WTC11 (cell line): ENCODE measurements around the gene CMKLR1. TPM values are rescaled to one million over a fixed set of nuclear protein-coding genes. Genes with fewer than 3 reads are reported as not detected.

Experiments used
- ATAC-seq: fragments of 200-7000 bp; cut with Tn5 transposase; 2 replicates; pipeline ENCODE4 v1.10.0; 2021; ENCODE audit warnings: mild to moderate bottlenecking, moderate library complexity
- CTCF ChIA-PET: fragments of 300-600 bp; sonication (Branson Sonifier 250); formaldehyde crosslinking; loops from one replicate; lab custom pipeline; 2021; ENCODE audit warnings: antibody characterized with exemption; lab: Charles Lee
- POLR2A ChIA-PET: fragments of 350-600 bp; sonication (Branson Sonifier 250); formaldehyde crosslinking; loops from one replicate; lab custom pipeline; 2021; ENCODE audit warnings: antibody characterized with exemption; lab: Charles Lee
- DNase-seq: peaks from one replicate; pipeline ENCODE4 v3.0.0; 2021; ENCODE audit warnings: low spot score
- H3K27ac Mint-ChIP-seq: 2 replicates; pipeline ENCODE4 v1.8.0; 2021; ENCODE audit warnings: mixed read lengths
- H3K27me3 Mint-ChIP-seq: 2 replicates; pipeline ENCODE4 v1.8.0; 2021; ENCODE audit warnings: low read depth, mild to moderate bottlenecking, moderate library complexity, mixed read lengths
- H3K36me3 Mint-ChIP-seq: 2 replicates; pipeline ENCODE4 v1.8.0; 2021; ENCODE audit warnings: mixed read lengths
- H3K4me1 Mint-ChIP-seq: 2 replicates; pipeline ENCODE4 v1.8.0; 2022; ENCODE audit warnings: mixed read lengths
- H3K4me3 Mint-ChIP-seq: 2 replicates; pipeline ENCODE4 v1.8.0; 2021; ENCODE audit warnings: mild to moderate bottlenecking, moderate library complexity, mixed read lengths
- H3K9me3 Mint-ChIP-seq: 2 replicates; pipeline ENCODE4 v1.8.0; 2021; ENCODE audit warnings: mixed read lengths
- CBFB ChIP-seq: sonication (generic); formaldehyde crosslinking; IDR thresholded peaks from 2 replicates; pipeline ENCODE4 v1.8.1; 2022; ENCODE audit warnings: mild to moderate bottlenecking, low read depth, missing genetic modification reagents
- ELF4 ChIP-seq: sonication (generic); formaldehyde crosslinking; IDR thresholded peaks from 2 replicates; pipeline ENCODE4 v1.8.1; 2022; ENCODE audit warnings: low read depth, mild to moderate bottlenecking, moderate library complexity, missing genetic modification reagents
- FOXJ3 ChIP-seq: sonication (generic); formaldehyde crosslinking; IDR thresholded peaks from 2 replicates; pipeline ENCODE4 v1.9.0; 2021; ENCODE audit warnings: missing genetic modification reagents, mild to moderate bottlenecking, borderline replicate concordance
- FOXK1 ChIP-seq: sonication (generic); formaldehyde crosslinking; IDR thresholded peaks from 2 replicates; pipeline ENCODE4 v1.8.0; 2022; ENCODE audit warnings: mild to moderate bottlenecking, moderate library complexity, missing genetic modification reagents
- JUN ChIP-seq: sonication (generic); formaldehyde crosslinking; IDR thresholded peaks from 2 replicates; pipeline ENCODE4 v1.8.0; 2023; ENCODE audit warnings: mild to moderate bottlenecking, missing genetic modification reagents
- MXD4 ChIP-seq: fragments of 250-450 bp; sonication (Bioruptor Pico); IDR thresholded peaks from 2 replicates; pipeline ENCODE4 v1.8.0; 2021; ENCODE audit warnings: mild to moderate bottlenecking, moderate library complexity, borderline replicate concordance
- NFE2L1 ChIP-seq: sonication (generic); formaldehyde crosslinking; IDR thresholded peaks from 2 replicates; pipeline ENCODE4 v1.8.1; 2023; ENCODE audit warnings: missing genetic modification reagents
- NR3C1 ChIP-seq: sonication (generic); formaldehyde crosslinking; conservative IDR thresholded peaks from 2 replicates; pipeline ENCODE4 v1.8.1; 2023; ENCODE audit warnings: low read depth, mild to moderate bottlenecking, missing genetic modification reagents
- RORB ChIP-seq: fragments of 250-450 bp; sonication (Bioruptor Pico); IDR thresholded peaks from 2 replicates; pipeline ENCODE4 v1.9.0; 2021; ENCODE audit warnings: mild to moderate bottlenecking
- SMAD4 ChIP-seq: sonication (generic); formaldehyde crosslinking; IDR thresholded peaks from 2 replicates; pipeline ENCODE4 v1.8.0; 2022; ENCODE audit warnings: mild to moderate bottlenecking, missing genetic modification reagents
- SP1 ChIP-seq: sonication (generic); formaldehyde crosslinking; conservative IDR thresholded peaks from 2 replicates; pipeline ENCODE4 v1.8.1; 2022; ENCODE audit warnings: missing genetic modification reagents
- TEAD4 ChIP-seq: sonication (generic); formaldehyde crosslinking; IDR thresholded peaks from 2 replicates; pipeline ENCODE4 v1.8.0; 2022; ENCODE audit warnings: mild to moderate bottlenecking, missing genetic modification reagents
- ZBTB21 ChIP-seq: sonication (generic); formaldehyde crosslinking; IDR thresholded peaks from 2 replicates; pipeline ENCODE4 v1.8.1; 2023; ENCODE audit warnings: mild to moderate bottlenecking, missing genetic modification reagents, borderline replicate concordance
- ZNF317 ChIP-seq: sonication (generic); formaldehyde crosslinking; IDR thresholded peaks from 2 replicates; pipeline ENCODE4 v1.8.1; 2023; ENCODE audit warnings: low read depth, mild to moderate bottlenecking, moderate library complexity, missing genetic modification reagents, borderline replicate concordance
- ZNF423 ChIP-seq: fragments of 250-450 bp; sonication (Bioruptor Pico); IDR thresholded peaks from 2 replicates; pipeline ENCODE4 v2.1.2; 2022; ENCODE audit warnings: mild to moderate bottlenecking, moderate library complexity
- total RNA-seq: library from RNA; stranded (reverse); gene quantifications from 3 replicates; pipeline ENCODE4 v1.2.3, GENCODE V29; 2021
- TF ChIP-seq, protein P1 (sequence below): sonication (generic); formaldehyde crosslinking; IDR thresholded peaks from 2 replicates; pipeline ENCODE4 v1.8.1; 2023; ENCODE audit warnings: mild to moderate bottlenecking, moderate library complexity, missing genetic modification reagents
- TF ChIP-seq, protein P2 (sequence below): sonication (generic); formaldehyde crosslinking; IDR thresholded peaks from 2 replicates; pipeline ENCODE4 v1.8.1; 2023; ENCODE audit warnings: mild to moderate bottlenecking, missing genetic modification reagents
- TF ChIP-seq, protein P3 (sequence below): sonication (generic); formaldehyde crosslinking; IDR thresholded peaks from 2 replicates; pipeline ENCODE4 v1.8.0; 2023; ENCODE audit warnings: missing genetic modification reagents
- TF ChIP-seq, protein P4 (sequence below): sonication (generic); formaldehyde crosslinking; IDR thresholded peaks from 2 replicates; pipeline ENCODE4 v1.8.1; 2023; ENCODE audit warnings: mild to moderate bottlenecking, missing genetic modification reagents, moderate library complexity
- TF ChIP-seq, protein P5 (sequence below): sonication (generic); formaldehyde crosslinking; IDR thresholded peaks from 2 replicates; pipeline ENCODE4 v1.8.0; 2023; ENCODE audit warnings: missing genetic modification reagents, mild to moderate bottlenecking, borderline replicate concordance
- TF ChIP-seq, protein P6 (sequence below): fragments of 250-450 bp; sonication (Bioruptor Pico); conservative IDR thresholded peaks from 2 replicates; pipeline ENCODE4 v1.9.0; 2021; ENCODE audit warnings: mild to moderate bottlenecking

The CMKLR1 gene
- total RNA-seq, 1 experiment from 2014 or later = 1.6 TPM

DNA sequence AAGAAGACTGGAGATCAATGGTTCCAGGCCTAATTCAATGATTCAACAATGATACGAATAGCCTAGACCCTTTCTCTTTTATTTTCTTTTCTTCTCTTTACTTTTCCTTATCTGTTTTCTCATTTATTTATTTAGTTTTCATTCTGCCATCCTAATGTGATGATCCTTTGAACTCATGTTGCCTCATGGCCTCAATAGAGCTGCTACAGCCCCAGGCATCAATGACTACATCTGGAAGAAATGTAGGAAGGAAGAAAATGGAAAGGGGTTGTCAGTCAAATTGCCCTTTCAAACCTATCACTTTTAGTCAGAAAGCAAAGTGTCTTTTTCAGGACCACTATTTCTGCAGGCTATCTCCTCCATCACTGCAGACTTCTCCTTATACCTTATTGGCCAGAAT, 69.9 kb downstream of the CMKLR1 start:
- DNase-seq (no peak), ATAC-seq (no peak)
- H3K36me3 Mint-ChIP-seq = no peaks in the 10 kb centered on the region
- H3K9me3 Mint-ChIP-seq = peaks cover 16% of the 10 kb centered on the region
- no peaks in the 10 kb centered on the region; the same call in 1 of the 2 replicates for H3K27me3 Mint-ChIP-seq
- peaks cover 11% of the 10 kb centered on the region for H3K4me1 Mint-ChIP-seq
- ChIA-PET POLR2A (no interaction called here), CTCF (no interaction called here)
- TF ChIP-seq FOXJ3 (CRISPR knock-in tag) = no peak
- no peak for TF ChIP-seq JUN (CRISPR knock-in tag)
- TF ChIP-seq, protein P1, sequence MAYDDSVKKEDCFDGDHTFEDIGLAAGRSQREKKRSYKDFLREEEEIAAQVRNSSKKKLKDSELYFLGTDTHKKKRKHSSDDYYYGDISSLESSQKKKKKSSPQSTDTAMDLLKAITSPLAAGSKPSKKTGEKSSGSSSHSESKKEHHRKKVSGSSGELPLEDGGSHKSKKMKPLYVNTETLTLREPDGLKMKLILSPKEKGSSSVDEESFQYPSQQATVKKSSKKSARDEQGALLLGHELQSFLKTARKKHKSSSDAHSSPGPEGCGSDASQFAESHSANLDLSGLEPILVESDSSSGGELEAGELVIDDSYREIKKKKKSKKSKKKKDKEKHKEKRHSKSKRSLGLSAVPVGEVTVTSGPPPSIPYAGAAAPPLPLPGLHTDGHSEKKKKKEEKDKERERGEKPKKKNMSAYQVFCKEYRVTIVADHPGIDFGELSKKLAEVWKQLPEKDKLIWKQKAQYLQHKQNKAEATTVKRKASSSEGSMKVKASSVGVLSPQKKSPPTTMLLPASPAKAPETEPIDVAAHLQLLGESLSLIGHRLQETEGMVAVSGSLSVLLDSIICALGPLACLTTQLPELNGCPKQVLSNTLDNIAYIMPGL (CRISPR knock-in tag) = no peak
- TF ChIP-seq, protein P2, sequence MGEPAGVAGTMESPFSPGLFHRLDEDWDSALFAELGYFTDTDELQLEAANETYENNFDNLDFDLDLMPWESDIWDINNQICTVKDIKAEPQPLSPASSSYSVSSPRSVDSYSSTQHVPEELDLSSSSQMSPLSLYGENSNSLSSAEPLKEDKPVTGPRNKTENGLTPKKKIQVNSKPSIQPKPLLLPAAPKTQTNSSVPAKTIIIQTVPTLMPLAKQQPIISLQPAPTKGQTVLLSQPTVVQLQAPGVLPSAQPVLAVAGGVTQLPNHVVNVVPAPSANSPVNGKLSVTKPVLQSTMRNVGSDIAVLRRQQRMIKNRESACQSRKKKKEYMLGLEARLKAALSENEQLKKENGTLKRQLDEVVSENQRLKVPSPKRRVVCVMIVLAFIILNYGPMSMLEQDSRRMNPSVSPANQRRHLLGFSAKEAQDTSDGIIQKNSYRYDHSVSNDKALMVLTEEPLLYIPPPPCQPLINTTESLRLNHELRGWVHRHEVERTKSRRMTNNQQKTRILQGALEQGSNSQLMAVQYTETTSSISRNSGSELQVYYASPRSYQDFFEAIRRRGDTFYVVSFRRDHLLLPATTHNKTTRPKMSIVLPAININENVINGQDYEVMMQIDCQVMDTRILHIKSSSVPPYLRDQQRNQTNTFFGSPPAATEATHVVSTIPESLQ (CRISPR knock-in tag) = no peak
- no peak for TF ChIP-seq SP1 (CRISPR knock-in tag)
- TF ChIP-seq, protein P3, sequence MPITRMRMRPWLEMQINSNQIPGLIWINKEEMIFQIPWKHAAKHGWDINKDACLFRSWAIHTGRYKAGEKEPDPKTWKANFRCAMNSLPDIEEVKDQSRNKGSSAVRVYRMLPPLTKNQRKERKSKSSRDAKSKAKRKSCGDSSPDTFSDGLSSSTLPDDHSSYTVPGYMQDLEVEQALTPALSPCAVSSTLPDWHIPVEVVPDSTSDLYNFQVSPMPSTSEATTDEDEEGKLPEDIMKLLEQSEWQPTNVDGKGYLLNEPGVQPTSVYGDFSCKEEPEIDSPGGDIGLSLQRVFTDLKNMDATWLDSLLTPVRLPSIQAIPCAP (CRISPR knock-in tag) = no peak
- TF ChIP-seq, protein P4, sequence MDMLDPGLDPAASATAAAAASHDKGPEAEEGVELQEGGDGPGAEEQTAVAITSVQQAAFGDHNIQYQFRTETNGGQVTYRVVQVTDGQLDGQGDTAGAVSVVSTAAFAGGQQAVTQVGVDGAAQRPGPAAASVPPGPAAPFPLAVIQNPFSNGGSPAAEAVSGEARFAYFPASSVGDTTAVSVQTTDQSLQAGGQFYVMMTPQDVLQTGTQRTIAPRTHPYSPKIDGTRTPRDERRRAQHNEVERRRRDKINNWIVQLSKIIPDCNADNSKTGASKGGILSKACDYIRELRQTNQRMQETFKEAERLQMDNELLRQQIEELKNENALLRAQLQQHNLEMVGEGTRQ (CRISPR knock-in tag) = no peak
- no peak for TF ChIP-seq ELF4
- TF ChIP-seq FOXK1 (CRISPR knock-in tag) = no peak
- no peak overlapping the region for H3K4me3 Mint-ChIP-seq
- no peak overlapping the region for H3K27ac Mint-ChIP-seq

DNA sequence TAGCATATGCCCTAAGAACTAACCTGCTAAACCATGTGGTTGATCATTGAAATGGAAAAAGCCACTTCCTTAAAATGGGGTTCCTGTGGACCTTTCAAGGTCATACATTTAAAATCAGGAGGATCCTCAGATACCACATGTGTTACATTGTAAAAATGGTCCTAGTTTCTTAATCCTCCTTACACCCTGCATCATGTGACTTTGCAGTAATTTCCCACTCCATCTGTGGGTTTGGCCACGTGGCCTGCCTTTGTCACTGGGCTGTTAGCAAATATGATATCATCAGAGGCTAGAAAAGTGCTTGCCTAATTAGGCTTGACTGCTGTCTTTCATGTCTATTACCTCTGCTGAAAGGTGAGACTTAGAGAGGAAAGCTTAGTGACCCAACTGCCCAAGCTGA, 70.7 kb downstream of the CMKLR1 start:
- DNase-seq = no peak
- Mint-ChIP-seq H3K4me1 (peaks cover 11% of the 10 kb centered on the region), H3K27ac (no peak overlapping the region), H3K27me3 (no peaks in the 10 kb centered on the region; the same call in 1 of the 2 replicates), H3K9me3 (peaks cover 16% of the 10 kb centered on the region), H3K4me3 (no peak overlapping the region), H3K36me3 (no peaks in the 10 kb centered on the region)
- ChIA-PET POLR2A (no interaction called here), CTCF (no interaction called here)
- TF ChIP-seq NFE2L1 (no peak), MXD4 (CRISPR knock-in tag) (no peak), ZBTB21 (CRISPR knock-in tag) (no peak), SMAD4 (CRISPR knock-in tag) (no peak), CBFB (CRISPR knock-in tag) (no peak), RORB (CRISPR knock-in tag) (no peak), FOXK1 (CRISPR knock-in tag) (no peak), ZNF423 (CRISPR knock-in tag) (no peak), JUN (CRISPR knock-in tag) (no peak), ZNF317 (CRISPR knock-in tag) (no peak), TEAD4 (CRISPR knock-in tag) (no peak), NR3C1 (CRISPR knock-in tag) (no peak)
- TF ChIP-seq, protein P5, sequence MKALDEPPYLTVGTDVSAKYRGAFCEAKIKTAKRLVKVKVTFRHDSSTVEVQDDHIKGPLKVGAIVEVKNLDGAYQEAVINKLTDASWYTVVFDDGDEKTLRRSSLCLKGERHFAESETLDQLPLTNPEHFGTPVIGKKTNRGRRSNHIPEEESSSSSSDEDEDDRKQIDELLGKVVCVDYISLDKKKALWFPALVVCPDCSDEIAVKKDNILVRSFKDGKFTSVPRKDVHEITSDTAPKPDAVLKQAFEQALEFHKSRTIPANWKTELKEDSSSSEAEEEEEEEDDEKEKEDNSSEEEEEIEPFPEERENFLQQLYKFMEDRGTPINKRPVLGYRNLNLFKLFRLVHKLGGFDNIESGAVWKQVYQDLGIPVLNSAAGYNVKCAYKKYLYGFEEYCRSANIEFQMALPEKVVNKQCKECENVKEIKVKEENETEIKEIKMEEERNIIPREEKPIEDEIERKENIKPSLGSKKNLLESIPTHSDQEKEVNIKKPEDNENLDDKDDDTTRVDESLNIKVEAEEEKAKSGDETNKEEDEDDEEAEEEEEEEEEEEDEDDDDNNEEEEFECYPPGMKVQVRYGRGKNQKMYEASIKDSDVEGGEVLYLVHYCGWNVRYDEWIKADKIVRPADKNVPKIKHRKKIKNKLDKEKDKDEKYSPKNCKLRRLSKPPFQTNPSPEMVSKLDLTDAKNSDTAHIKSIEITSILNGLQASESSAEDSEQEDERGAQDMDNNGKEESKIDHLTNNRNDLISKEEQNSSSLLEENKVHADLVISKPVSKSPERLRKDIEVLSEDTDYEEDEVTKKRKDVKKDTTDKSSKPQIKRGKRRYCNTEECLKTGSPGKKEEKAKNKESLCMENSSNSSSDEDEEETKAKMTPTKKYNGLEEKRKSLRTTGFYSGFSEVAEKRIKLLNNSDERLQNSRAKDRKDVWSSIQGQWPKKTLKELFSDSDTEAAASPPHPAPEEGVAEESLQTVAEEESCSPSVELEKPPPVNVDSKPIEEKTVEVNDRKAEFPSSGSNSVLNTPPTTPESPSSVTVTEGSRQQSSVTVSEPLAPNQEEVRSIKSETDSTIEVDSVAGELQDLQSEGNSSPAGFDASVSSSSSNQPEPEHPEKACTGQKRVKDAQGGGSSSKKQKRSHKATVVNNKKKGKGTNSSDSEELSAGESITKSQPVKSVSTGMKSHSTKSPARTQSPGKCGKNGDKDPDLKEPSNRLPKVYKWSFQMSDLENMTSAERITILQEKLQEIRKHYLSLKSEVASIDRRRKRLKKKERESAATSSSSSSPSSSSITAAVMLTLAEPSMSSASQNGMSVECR (CRISPR knock-in tag) = no peak
- TF ChIP-seq, protein P2 (CRISPR knock-in tag) = no peak
- TF ChIP-seq, protein P6, sequence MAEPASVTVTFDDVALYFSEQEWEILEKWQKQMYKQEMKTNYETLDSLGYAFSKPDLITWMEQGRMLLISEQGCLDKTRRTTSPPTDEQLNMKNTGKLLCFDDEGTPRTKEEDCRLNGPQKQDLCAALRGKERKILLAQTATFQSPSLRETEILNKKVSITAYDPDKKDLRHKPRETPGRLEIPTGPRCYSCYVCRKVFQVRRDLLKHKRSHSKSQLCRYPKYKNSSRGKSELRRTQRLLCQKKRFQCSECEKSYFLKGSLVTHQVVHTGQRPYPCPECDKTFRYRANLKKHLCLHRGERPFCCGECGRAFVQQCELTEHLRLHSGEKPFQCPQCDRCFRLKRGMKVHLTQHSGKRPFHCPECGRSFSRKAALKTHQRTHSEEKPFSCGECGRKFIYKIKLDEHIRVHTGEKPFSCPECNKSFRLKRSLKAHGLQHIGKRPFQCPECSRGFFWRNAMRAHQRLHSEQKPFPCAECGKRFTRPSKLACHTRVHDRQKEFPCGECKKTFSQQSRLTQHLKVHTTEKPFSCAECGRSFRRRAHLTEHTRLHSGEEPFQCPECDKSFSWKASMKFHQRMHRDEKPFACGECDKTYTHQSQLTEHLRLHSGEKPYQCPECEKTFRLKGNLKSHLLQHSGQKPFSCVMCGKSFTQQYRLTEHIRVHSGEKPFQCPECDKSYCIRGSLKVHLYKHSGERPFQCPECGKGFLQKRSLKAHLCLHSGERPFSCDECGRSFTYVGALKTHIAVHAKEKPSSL (CRISPR knock-in tag) = no peak
- no peak for ATAC-seq
